ENCODE data around the gene SPP1.
"Not testable (repeated sequence)": the region's sequence is repeated elsewhere in the genome, so short reads cannot be mapped to it uniquely, and the experiment has no call there.

SPP1 gene

GRCh38 chr4:88025868-88026661 is 50.6 kb downstream of the SPP1 start:
- DNase-seq (ENCODE audit: low spot score), result not testable (repeated sequence)

GRCh38 chr4:88027611-88028608 is 52.4 kb downstream of the SPP1 start:
- DNase-seq (ENCODE audit: low spot score), result no peak

GRCh38 chr4:88028946-88029345 is 53.4 kb downstream of the SPP1 start:
- DNase-seq (ENCODE audit: low spot score), result no peak

GRCh38 chr4:88029556-88029955 is 54.0 kb downstream of the SPP1 start:
- DNase-seq (ENCODE audit: low spot score), result no peak

DNA sequence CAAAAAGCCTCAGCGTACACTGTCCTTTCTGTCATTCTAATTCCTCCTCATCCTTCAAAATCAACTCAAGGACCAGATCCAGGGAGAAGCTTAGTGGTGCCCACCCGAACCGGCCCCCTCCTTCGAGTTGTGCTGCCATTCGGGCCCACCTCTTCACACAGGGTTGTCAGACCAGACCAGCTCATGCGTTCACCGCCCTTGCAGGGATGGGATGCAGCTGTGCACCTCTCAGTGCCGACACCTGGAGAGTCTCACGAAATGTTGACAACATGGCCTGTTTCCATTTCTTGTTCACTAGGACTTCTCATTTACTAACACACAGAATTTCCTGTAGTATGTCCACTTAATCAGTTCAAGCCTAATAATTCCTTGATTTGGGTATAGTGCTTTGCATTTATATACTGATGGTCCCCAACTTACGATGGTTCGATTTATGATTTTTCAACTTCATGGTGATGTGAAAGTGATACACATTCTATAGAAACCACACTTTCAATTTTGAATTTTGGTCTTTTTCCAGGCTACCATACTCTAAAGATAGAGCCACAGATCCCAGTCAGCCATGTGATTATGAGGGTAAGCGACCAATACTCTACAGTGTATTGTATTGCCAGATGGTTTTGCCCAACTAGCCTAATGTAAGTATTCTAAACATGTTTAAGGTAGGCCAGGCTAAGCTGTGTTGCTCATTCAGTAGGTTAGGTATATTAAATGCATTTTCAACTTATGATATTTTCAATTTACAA is 55.2 kb downstream of the SPP1 start:
- DNase-seq (ENCODE audit: low spot score), result no peak

All from RKO (cell line).